Astrocyte of the spinal cord (primary cell): ENCODE results near the gene ZBED3.
A peak's percentile ranks its signal among the peaks of the same experiment; 100 is the strongest.

Source experiments
- DNase-seq: peaks from one replicate; pipeline ENCODE4 v3.0.0; 2011; ENCODE audit warnings: low read depth, low spot score
- H3K4me3 ChIP-seq: 2 replicates; pipeline ENCODE4 v1.5.1; 2011; ENCODE audit warnings: low read depth, mild to moderate bottlenecking, low read length, moderate library complexity
- in situ Hi-C: cut with HindIII; loops from 2 replicates; pipeline ENCODE4 v1.10.0; 2017; ENCODE audit warnings: low sequenced_read_pairs
- TF ChIP-seq, protein P1 (sequence below): IDR thresholded peaks from 2 replicates; pipeline ENCODE4 v1.5.1; 2012; ENCODE audit warnings: low read depth, mild to moderate bottlenecking, low read length, inconsistent platforms

The ZBED3 gene

GRCh38 chr5:77032635-77033034 lies 54.5 kb downstream of the ZBED3 start:
- in situ Hi-C loops, result no loop called here
- H3K4me3 ChIP-seq, result no peak overlapping the region
- TF ChIP-seq, protein P1, sequence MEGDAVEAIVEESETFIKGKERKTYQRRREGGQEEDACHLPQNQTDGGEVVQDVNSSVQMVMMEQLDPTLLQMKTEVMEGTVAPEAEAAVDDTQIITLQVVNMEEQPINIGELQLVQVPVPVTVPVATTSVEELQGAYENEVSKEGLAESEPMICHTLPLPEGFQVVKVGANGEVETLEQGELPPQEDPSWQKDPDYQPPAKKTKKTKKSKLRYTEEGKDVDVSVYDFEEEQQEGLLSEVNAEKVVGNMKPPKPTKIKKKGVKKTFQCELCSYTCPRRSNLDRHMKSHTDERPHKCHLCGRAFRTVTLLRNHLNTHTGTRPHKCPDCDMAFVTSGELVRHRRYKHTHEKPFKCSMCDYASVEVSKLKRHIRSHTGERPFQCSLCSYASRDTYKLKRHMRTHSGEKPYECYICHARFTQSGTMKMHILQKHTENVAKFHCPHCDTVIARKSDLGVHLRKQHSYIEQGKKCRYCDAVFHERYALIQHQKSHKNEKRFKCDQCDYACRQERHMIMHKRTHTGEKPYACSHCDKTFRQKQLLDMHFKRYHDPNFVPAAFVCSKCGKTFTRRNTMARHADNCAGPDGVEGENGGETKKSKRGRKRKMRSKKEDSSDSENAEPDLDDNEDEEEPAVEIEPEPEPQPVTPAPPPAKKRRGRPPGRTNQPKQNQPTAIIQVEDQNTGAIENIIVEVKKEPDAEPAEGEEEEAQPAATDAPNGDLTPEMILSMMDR, result no peak
- no peak for DNase-seq

- DNase-seq, result no peak
- H3K4me3 ChIP-seq, result no peak overlapping the region
- TF ChIP-seq, protein P1, result no peak
- in situ Hi-C loops, result no loop called here
Measured at GRCh38 chr5:77031891-77032290, 55.2 kb downstream of the ZBED3 start.

- in situ Hi-C loops, result no loop called here
- peak; percentile 94 for DNase-seq
- H3K4me3 ChIP-seq, result peak within 1 kb of the TSS; percentile 94
- TF ChIP-seq, protein P1, result no peak
Measured at GRCh38 chr5:77030097-77031071, 56.7 kb downstream of the ZBED3 start, which contains the start of gene AGGF1. Gene AGGF1 (plus strand): TSS chr5:77030404. CDS start chr5:77030767, 363 bp downstream.

DNA sequence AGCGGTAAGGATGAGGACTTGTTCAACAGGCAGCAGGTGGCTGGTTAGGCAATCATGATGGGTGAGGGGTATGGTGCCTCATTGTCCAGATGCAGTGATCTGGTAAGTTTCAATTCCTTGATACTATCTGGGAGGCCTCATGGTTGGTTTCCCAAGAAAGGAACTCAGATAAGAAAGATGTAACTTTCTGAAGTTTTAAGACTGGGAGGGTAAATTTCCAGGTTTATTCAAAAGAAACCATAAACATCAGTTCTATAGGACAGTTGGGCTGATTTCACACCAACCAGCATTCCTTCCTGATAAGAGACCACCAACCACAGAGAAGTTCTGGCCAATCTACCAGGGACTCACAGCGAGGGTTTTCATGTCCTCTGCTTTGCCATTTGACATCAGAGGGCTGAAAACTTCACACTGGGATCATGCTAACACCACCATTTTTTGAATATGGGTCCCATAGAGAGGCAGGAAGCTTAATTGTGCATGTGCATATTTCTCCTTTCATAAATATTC lies 57.7 kb downstream of the ZBED3 start:
- TF ChIP-seq, protein P1, result no peak
- in situ Hi-C loops, result no loop called here
- no peak for DNase-seq
- no peak overlapping the region for H3K4me3 ChIP-seq

GRCh38 chr5:77028631-77029375 lies 58.3 kb downstream of the ZBED3 start:
- TF ChIP-seq, protein P1, result no peak
- no peak for DNase-seq
- in situ Hi-C loops, result no loop called here
- no peak overlapping the region for H3K4me3 ChIP-seq

DNA sequence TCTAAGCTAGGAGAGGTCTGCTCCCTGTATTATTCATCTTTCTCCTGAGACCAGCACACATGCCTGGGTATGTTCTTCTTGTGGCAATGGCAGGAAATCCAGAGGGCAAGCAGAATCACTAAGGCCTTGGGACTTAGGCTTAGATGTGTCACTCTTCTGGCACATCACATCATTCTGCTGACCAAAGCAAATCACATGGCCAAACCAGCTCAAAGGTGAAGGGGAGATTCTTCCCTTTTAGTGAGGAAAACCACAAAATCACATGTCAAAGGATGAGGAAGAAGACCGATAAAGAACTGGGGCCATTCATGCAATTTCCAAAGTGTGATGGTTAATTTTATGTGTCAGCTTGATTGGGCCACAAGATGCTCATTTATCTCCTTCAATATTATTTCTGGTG lies 62.6 kb downstream of the ZBED3 start:
- DNase-seq, result no peak
- in situ Hi-C loops, result no loop called here
- TF ChIP-seq, protein P1, result no peak

More for the DNA sequence above, 62.6 kb downstream of the ZBED3 start:
- no peak overlapping the region for H3K4me3 ChIP-seq
